GM18951 (cell line): Measurements from ENCODE around the gene SAMD5.
"Not testable (repeated sequence)": the region's sequence is repeated elsewhere in the genome, so short reads cannot be mapped to it uniquely, and the experiment has no call there.

Experiments used
- POLR2A ChIP-seq: IDR thresholded peaks from 4 replicates; pipeline ENCODE4 v1.6.1; 2011; ENCODE audit warnings: mild to moderate bottlenecking; ENCODE audit not compliant: insufficient read length, insufficient read depth; ENCODE audit errors: extremely low read depth
- in situ Hi-C: fragments of 300-500 bp; cut with MboI; formaldehyde crosslinking; loops from one replicate; pipeline ENCODE4 v1.12.0; 2022; ENCODE audit warnings: low sequenced_read_pairs, mixed read lengths, inconsistent platforms; ENCODE audit not compliant: unreplicated experiment

Gene SAMD5

GRCh38 chr6:147540075-147540474 is 31.6 kb downstream of the SAMD5 start:
- in situ Hi-C loops: no loop called here
- no peak for TF ChIP-seq POLR2A

- in situ Hi-C loops: not testable (repeated sequence)
Measured at GRCh38 chr6:147542436-147542835, 33.9 kb downstream of the SAMD5 start.

GRCh38 chr6:147544420-147544819 is 35.9 kb downstream of the SAMD5 start:
- in situ Hi-C loops: no loop called here
- no peak for TF ChIP-seq POLR2A

DNA sequence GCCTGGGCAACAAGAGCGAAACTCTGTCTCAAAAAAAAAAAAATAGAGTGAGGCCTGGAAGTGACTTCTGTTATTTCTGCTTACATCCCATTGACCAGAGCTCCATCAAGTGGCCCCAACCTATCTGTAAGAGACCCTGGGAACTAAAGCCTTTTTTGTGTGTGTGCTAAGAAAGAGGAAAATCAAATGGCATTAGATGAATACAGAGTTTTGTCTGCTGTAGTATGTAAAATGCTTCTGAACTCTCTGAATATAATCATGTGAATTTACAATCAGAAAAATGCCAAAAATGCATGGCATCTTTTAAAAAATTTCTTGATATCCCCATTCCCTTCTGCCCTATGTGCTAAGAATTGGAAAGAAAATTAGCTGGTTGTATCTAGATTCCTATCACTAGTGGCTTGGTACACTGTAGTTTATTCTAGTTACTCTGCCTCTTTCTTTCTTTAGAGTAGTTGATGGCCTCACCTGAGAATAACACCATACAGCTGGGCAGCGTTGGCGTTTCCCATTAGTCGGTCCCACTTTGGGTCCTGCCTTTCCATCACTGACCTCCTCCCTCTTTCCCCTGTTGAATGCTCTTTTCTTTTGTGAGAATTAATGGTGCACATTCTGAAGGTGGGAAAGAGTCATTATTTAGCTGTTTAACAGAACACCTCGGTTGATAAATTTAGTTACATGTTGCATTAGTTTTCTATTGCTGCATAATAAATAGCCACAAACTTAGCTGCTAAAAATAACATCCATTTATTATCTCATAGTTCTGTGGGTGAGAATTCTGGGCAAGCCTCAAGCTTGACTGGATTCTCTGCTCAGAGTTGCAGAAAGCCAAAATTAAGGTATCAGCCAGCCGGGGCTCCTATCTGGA is 38.2 kb downstream of the SAMD5 start:
- no peak for TF ChIP-seq POLR2A
- in situ Hi-C loops: no loop called here

DNA sequence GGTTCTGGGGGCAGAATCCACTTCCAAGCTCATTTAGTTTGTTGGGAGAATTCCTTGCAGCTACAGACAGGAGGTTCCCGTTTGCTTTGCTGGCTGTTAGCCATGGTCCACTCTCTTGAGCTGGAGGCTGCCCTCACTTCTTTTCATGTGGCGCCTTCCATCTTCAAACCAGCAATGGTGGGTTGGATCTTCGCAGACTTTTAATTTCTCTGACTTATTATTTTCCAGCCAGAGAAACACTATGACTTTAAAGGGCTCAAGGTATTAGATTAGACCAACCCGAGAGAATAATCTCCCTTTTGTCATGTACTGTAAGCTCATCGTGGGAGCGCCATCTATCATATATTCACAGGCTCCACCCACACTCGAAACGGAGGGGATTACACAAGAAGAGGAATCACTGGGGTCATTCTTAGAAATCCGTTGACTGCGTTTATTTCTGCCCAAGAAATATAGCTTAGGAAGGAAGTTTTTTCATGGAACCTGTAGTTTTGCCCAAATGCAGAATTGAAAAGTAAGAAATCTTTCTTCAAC is 38.9 kb downstream of the SAMD5 start:
- in situ Hi-C loops: no loop called here
- no peak for TF ChIP-seq POLR2A

GRCh38 chr6:147548921-147549475 is 40.5 kb downstream of the SAMD5 start:
- TF ChIP-seq POLR2A: no peak
- in situ Hi-C loops: no loop called here

DNA sequence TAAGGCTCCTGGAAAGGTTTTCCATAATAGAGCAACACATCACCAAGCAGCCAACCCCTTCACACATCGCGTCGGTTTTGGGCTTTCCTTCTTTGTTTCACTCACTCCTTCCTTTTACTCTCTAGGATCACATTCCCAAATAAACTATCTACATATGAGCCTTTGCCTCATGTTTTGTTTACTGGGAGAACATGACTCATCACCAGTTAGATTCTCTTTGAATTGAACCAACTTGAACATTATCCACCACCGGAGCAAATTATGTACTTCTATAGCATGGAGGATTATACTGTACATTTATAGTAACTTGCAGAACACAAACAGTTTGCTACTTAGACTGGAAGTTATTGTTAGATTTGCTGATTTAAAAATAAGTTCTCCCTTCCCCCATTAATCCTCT is 41.0 kb downstream of the SAMD5 start:
- in situ Hi-C loops: no loop called here
- TF ChIP-seq POLR2A: no peak

- TF ChIP-seq POLR2A: no peak
- in situ Hi-C loops: no loop called here
Measured at GRCh38 chr6:147551976-147552375, 43.5 kb downstream of the SAMD5 start.

GRCh38 chr6:147553099-147553498 is 44.6 kb downstream of the SAMD5 start:
- in situ Hi-C loops: no loop called here
- no peak for TF ChIP-seq POLR2A

DNA sequence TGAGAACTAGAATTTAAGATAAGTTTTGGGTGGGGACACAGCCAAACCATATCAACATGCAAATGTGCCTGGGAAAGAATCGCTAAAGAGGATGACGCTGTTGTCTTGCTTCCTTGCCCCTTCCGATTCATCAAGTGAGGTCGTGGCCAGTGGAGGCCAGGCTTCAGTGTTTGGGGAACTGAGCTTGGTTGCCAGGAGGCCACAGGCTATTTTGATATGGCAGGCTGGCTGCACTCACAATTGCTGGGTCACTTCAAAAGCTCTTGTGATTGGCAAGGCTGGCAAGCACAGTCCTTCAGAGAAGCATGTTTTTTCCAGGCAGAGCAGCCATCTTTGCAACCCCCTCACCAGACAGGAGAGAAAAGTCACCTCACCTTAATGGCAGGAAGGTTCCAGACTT is 45.8 kb downstream of the SAMD5 start:
- in situ Hi-C loops: no loop called here
- TF ChIP-seq POLR2A: no peak

- in situ Hi-C loops: no loop called here
- no peak for TF ChIP-seq POLR2A
Measured at GRCh38 chr6:147559006-147559405, 50.5 kb downstream of the SAMD5 start.

- in situ Hi-C loops: no loop called here
- no peak for TF ChIP-seq POLR2A
Measured at GRCh38 chr6:147560670-147561069, 52.2 kb downstream of the SAMD5 start.

GRCh38 chr6:147561726-147562125 is 53.2 kb downstream of the SAMD5 start:
- no peak for TF ChIP-seq POLR2A
- in situ Hi-C loops: no loop called here

DNA sequence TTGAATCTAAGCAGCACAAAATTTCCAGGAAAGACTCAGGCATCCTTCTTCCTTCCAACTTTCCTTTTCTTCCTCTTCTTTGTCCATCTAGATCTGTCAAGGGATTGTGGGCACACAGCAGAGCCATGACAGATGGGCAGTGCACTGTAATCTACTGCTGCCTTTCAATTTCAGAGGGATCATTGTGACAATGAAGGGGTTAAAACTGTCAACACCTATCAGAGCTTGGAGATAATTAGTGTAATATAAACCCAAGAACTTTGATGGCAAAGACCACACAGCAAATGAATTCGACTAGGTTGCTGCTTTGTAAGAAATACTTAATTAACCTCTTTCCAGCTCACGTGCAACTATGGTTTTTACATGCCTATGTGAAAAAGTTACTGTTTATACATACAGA is 55.0 kb downstream of the SAMD5 start:
- in situ Hi-C loops: no loop called here
- TF ChIP-seq POLR2A: no peak
